H1 (cell line): ENCODE measurements around the gene GBGT1. TPM values are rescaled to one million over a fixed set of nuclear protein-coding genes. Genes with fewer than 3 reads are reported as not detected.

ENCODE experiments used
- GTF2F1 ChIP-seq: IDR thresholded peaks from 2 replicates; pipeline ENCODE4 v1.6.1; 2012; ENCODE audit warnings: low read depth, low read length, improper control_type of control experiment, borderline replicate concordance
- SIRT6 ChIP-seq: IDR thresholded peaks from one replicate; pipeline ENCODE4 v1.7.1; 2012; ENCODE audit warnings: low read length, inconsistent platforms
- TBP ChIP-seq: IDR thresholded peaks from 2 replicates; pipeline ENCODE4 v1.6.1; 2011; ENCODE audit warnings: low read depth, low read length, improper control_type of control experiment
- polyA plus RNA-seq, 7 experiments: library from polyadenylated mRNA; depleted of rRNA in 3 of 7; stranded (reverse) in 5 of 7; unstranded in 2 of 7; fragments of >200 nt in 5 of 7; fragments of 200-250 nt in 2 of 7; gene quantifications; 1 replicate in 5 of 7; 2 replicates in 1 of 7; 4 replicates in 1 of 7; pipeline versions ENCODE4 v1.2.1 to v1.2.3, GENCODE V29; 2011 to 2013; ENCODE audit warnings: missing spikeins in 2 of 7, mixed read lengths in 2 of 7
- total RNA-seq: library from RNA; stranded (reverse); fragmentation: NEBNext Ultra II Directional; extraction: Animal tissue kit (Norgen Biotek cat#: 25700); gene quantifications from 2 replicates; pipeline ENCODE4 v1.2.1, GENCODE V29; 2021

Gene GBGT1
- total and polyA plus RNA-seq, 2 of the 8 experiments (the other 6 are each of a cell fraction or from before 2014, with no cell fraction given), result 7.1 to 9.7 TPM

GRCh38 chr9:133161547-133161950, 2.2 kb downstream of the GBGT1 start (continued):
- no peak for TF ChIP-seq SIRT6
- TF ChIP-seq TBP, result no peak
- no peak for TF ChIP-seq GTF2F1
